Tracheal epithelial cell (primary cell): Measurements from ENCODE around the gene BLOC1S4. TPM values are rescaled to one million over a fixed set of nuclear protein-coding genes. Genes with fewer than 3 reads are reported as not detected.

Source experiments
- total RNA-seq: library from RNA; depleted of rRNA; stranded (reverse); fragments of >200 nt; gene quantifications from 2 replicates; pipeline ENCODE4 v1.2.1, GENCODE V29; 2014

The BLOC1S4 gene
- total RNA-seq = 17.7 and 20.7 TPM in 2 replicates

GRCh38 chr4:6716018-6716911 lies at the start of gene BLOC1S4:
Gene BLOC1S4, plus strand, starts transcription at chr4:6716174. Its CDS starts 36 bp downstream, at chr4:6716210.

DNA sequence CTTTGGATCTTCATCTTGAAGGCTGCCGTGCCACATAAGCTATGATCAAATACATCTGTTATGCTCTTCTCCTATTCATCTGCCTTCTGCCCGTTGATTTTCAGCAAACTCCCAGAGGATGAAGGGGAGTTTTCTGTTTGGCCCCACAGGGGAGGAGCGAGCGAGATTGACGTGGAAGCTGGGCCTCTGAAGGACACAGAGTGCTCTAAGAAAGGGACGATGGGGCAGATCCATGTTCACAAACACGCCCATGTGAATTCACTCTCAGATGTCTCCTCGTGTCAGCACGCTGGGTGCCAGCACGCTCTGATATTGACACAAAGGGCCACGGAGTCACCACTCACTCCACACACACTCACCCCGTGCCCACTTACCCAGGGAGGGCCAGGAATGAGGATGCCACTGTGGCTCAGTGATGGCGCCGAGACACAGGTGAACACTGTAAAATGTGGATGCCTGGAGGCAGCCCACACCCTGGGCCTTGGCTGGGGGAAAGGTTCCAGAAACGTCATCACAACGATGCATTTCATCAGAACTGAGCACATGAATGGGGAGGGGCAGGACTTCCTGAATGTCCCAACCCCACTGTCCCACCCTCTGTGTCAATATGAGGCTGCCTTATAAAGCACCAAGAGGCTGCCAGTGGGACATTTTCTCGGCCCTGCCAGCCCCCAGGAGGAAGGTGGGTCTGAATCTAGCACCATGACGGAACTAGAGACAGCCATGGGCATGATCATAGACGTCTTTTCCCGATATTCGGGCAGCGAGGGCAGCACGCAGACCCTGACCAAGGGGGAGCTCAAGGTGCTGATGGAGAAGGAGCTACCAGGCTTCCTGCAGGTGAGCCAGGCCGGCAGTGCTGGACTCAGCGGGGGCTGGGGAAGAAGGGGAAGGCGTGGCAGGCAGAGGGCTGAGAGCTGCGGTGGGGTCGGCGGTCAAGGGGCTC lies 22.5 kb upstream of the BLOC1S4 start, which contains the start of gene S100P:
S100P (plus strand) TSS at position 648 of the 946 bp plus-strand sequence; CDS start at position 703, 55 bp downstream.

DNA sequence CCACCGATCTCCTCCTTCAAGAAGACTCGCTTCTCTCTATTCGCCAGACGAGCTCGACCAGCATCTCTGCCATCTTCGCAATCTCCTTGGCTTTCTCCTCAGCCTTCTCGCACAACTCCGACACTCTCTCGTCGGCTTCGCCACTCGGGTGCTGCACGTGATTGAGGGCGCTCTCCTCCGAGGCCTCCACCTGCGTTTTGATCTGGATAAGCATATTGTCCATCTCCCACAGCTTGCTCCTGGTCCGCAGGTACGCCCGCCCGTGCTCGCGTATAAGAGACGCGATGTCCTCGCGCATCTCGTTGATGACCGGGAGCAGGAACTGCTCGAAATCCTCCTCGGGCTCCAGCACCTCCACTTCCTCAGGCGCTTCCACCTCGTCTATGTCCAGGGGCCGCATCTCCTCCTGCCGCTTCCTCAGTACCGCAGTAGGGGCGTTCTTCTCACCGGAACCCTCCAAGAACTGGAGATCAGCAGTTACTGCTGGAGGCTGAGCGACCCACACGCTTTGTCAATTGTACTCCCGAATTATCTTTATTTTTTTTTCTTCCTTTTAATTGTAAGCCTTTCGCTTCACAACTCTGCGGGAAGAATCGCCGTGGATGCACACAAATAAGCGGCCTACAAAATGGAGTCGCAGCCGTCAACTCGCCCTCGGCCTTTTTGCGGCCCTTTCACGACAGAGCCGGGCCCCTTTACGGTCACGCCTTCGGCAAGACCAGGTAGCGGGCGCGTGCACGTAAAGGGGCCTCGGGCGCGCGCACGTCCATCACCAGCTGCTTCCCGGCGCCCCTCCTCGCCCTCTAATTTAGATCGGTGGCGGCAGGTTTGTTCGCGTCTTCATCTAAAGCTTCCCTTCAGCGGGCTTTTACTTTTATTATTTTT lies 6.5 kb upstream of the BLOC1S4 start, which contains the start of gene MRFAP1L1:
MRFAP1L1 (minus strand) TSS at position 636 of the 885 bp plus-strand sequence; CDS start at position 400, 236 bp downstream.

Other genes with a start within 250 kb of the BLOC1S4 start
- 1.9 and 3.6 TPM in 2 replicates for gene PPP2R2C, start 243.6 kb upstream of the BLOC1S4 start, total RNA-seq
- gene MAN2B2, start 141.0 kb upstream of the BLOC1S4 start, total RNA-seq = 5.8 and 8.7 TPM in 2 replicates
- 26.2 and 39.3 TPM in 2 replicates for gene MRFAP1, start 75.5 kb upstream of the BLOC1S4 start, total RNA-seq
- 5.8 and 267 TPM in 2 replicates for gene S100P, start 22.3 kb upstream of the BLOC1S4 start, total RNA-seq
- gene MRFAP1L1, start 6.3 kb upstream of the BLOC1S4 start, total RNA-seq = 35.9 and 44.3 TPM in 2 replicates
- gene KIAA0232, start 66.6 kb downstream of the BLOC1S4 start, total RNA-seq = 16.9 and 21.1 TPM in 2 replicates
- 113 and 127 TPM in 2 replicates for gene TBC1D14, start 193.7 kb downstream of the BLOC1S4 start, total RNA-seq